K562 (cell line): Measurements from ENCODE around the gene NDST1. TPM values are rescaled to one million over a fixed set of nuclear protein-coding genes. Genes with fewer than 3 reads are reported as not detected.
A peak's percentile ranks its signal among the peaks of the same experiment; 100 is the strongest.

Experiments used
- ATAC-seq: fragments of 200-7000 bp; cut with Tn5 transposase; 3 replicates; pipeline ENCODE4 v1.9.1; 2020; ENCODE audit warnings: moderate library complexity
- BruUV-seq: library from RNA; stranded (reverse); fragments of 400-500 nt; replicated peaks from 2 replicates; lab custom pipeline; 2021; lab: Mats Ljungman, UMichigan
- CTCF ChIA-PET: fragments of 300-600 bp; formaldehyde crosslinking; extraction: SDS; loops from one replicate; lab custom pipeline; 2021; ENCODE audit warnings: low intra/inter-chr PET ratio; lab: Yijun Ruan, JAX
- POLR2A ChIA-PET: fragments of 300-600, 350-650 bp; sonication (Branson Sonifier 250); formaldehyde crosslinking; extraction: SDS; loops from one replicate; lab custom pipeline; 2021; ENCODE audit warnings: antibody characterized with exemption, inconsistent platforms; lab: Yijun Ruan, JAX
- DNase-seq, 4 experiments: peaks; one replicate each; pipeline versions ENCODE4 v3.0.0 to v3.0.0-alpha.2; 2011 to 2018; ENCODE audit warnings: low spot score in 3 of 4, mixed read lengths in 3 of 4; ENCODE audit errors: extremely low read depth in 1 of 4
- FAIRE-seq: peaks from 2 replicates; lab custom pipeline; 2011; peaks lifted over from hg19 to GRCh38; lab: Jason Lieb, UNC
- H2AFZ ChIP-seq: 2 replicates; pipeline ENCODE4 v1.6.0; 2011; ENCODE audit warnings: low read depth, low read length, control low read depth, inconsistent platforms
- H3K27ac ChIP-seq: fragments of 200-600 bp; 3 replicates; pipeline ENCODE4 v1.8.0; 2011; ENCODE audit warnings: low read depth, mild to moderate bottlenecking, control low read depth, inconsistent platforms, low read length, moderate library complexity, mixed read lengths; ENCODE audit errors: extremely low read depth
- H3K27me3 ChIP-seq, 2 experiments: fragments of 300-600 bp in 1 of 2; 2 replicates in 1 of 2; 3 replicates in 1 of 2; pipeline versions ENCODE4 v1.6.0 to v1.8.0; 2011; ENCODE audit warnings: inconsistent platforms in 2 of 2, low read length in 2 of 2, mild to moderate bottlenecking in 1 of 2, mixed read lengths in 1 of 2, moderate library complexity in 1 of 2; ENCODE audit not compliant: control insufficient read depth in 2 of 2, insufficient read depth in 2 of 2
- H3K36me3 ChIP-seq: fragments of 300-600 bp; 3 replicates; pipeline ENCODE4 v1.8.0; 2011; ENCODE audit warnings: mild to moderate bottlenecking, low read length, inconsistent platforms; ENCODE audit not compliant: control insufficient read depth, insufficient read depth
- H3K4me1 ChIP-seq, 2 experiments: fragments of 200-600 bp in 1 of 2; replicated peaks in 1 of 2; 2 replicates in 1 of 2; 3 replicates in 1 of 2; pipeline versions ENCODE4 v1.5.1 to v1.8.0; 2011; ENCODE audit warnings: inconsistent platforms in 2 of 2, low read length in 2 of 2, mild to moderate bottlenecking in 1 of 2, mixed read lengths in 1 of 2, moderate library complexity in 1 of 2; ENCODE audit not compliant: control insufficient read depth in 2 of 2, insufficient read depth in 2 of 2
- H3K4me2 ChIP-seq: 2 replicates; pipeline ENCODE4 v1.6.1; 2011; ENCODE audit warnings: low read length, control low read depth, inconsistent platforms, mixed read lengths; ENCODE audit not compliant: insufficient read depth
- H3K4me3 ChIP-seq: fragments of 200-600 bp; sonication (generic), shearing (Covaris generic); 2 replicates; pipeline ENCODE4 v1.5.1; 2016; ENCODE audit warnings: control low read depth, inconsistent platforms
- H3K79me2 ChIP-seq: fragments of 200-600 bp; 3 replicates; pipeline ENCODE4 v1.8.0; 2011; ENCODE audit warnings: low read length, inconsistent platforms; ENCODE audit not compliant: control insufficient read depth, insufficient read depth
- H3K9ac ChIP-seq, 2 experiments: 2 replicates each; pipeline versions ENCODE4 v1.6.0 to v1.6.1; 2011; ENCODE audit warnings: low read depth in 2 of 2, low read length in 2 of 2, control low read depth in 1 of 2, inconsistent platforms in 1 of 2, mild to moderate bottlenecking in 1 of 2, mixed read lengths in 1 of 2; ENCODE audit not compliant: insufficient read depth in 1 of 2
- H3K9me1 ChIP-seq: one replicate; pipeline ENCODE4 v1.6.0; 2011; ENCODE audit warnings: inconsistent platforms, mild to moderate bottlenecking, low read length, moderate library complexity; ENCODE audit not compliant: control insufficient read depth, insufficient read depth
- H3K9me3 ChIP-seq: replicated peaks from 2 replicates; pipeline ENCODE4 v1.5.1; 2011; ENCODE audit warnings: low read depth, low read length, inconsistent platforms; ENCODE audit not compliant: control insufficient read depth, insufficient read depth
- H4K20me1 ChIP-seq: replicated peaks from 2 replicates; pipeline ENCODE4 v1.6.1; 2011; ENCODE audit warnings: low read length, inconsistent platforms, mixed read lengths; ENCODE audit not compliant: control insufficient read depth, insufficient read depth
- C11orf30 ChIP-seq: fragments of 450-650 bp; IDR thresholded peaks from 2 replicates; pipeline ENCODE4 v1.6.1; 2016; ENCODE audit warnings: low read depth, mild to moderate bottlenecking
- ETS1 ChIP-seq: conservative IDR thresholded peaks from 2 replicates; pipeline ENCODE4 v1.6.1; 2011; ENCODE audit warnings: low read depth, mild to moderate bottlenecking, low read length; ENCODE audit not compliant: control insufficient read depth
- FOXK1 ChIP-seq: sonication (generic); formaldehyde crosslinking; IDR thresholded peaks from 2 replicates; pipeline ENCODE4 v1.8.0; 2022; ENCODE audit warnings: missing genetic modification reagents, mild to moderate bottlenecking, borderline replicate concordance
- HMG20B ChIP-seq: fragments of 250-450 bp; sonication (Bioruptor Pico); IDR thresholded peaks from 2 replicates; pipeline ENCODE4 v1.5.0; 2021; ENCODE audit warnings: mild to moderate bottlenecking
- MAFF ChIP-seq: IDR thresholded peaks from 2 replicates; pipeline ENCODE4 v1.6.1; 2012; ENCODE audit warnings: low read length, improper control_type of control experiment
- MAFG ChIP-seq: fragments of 450-650 bp; conservative IDR thresholded peaks from 2 replicates; pipeline ENCODE4 v1.6.1; 2016; ENCODE audit warnings: missing genetic modification characterization, missing compliant biosample characterization
- MAFK ChIP-seq: IDR thresholded peaks from 2 replicates; pipeline ENCODE4 v1.6.1; 2011; ENCODE audit warnings: low read length, improper control_type of control experiment
- NFE2 ChIP-seq: IDR thresholded peaks from 2 replicates; pipeline ENCODE4 v1.6.1; 2014; ENCODE audit warnings: antibody characterized with exemption, low read depth
- NR0B1 ChIP-seq: fragments of 450-650 bp; IDR thresholded peaks from one replicate; pipeline ENCODE4 v1.6.1; 2018; ENCODE audit warnings: mild to moderate bottlenecking, moderate library complexity; ENCODE audit not compliant: partially characterized antibody
- TAF9B ChIP-seq: fragments of 450-650 bp; IDR thresholded peaks from 2 replicates; pipeline ENCODE4 v1.6.1; 2018; ENCODE audit warnings: mild to moderate bottlenecking; ENCODE audit not compliant: partially characterized antibody
- ZNF316 ChIP-seq: fragments of 450-650 bp; IDR thresholded peaks from 2 replicates; pipeline ENCODE4 v1.6.1; 2016
- WGBS: fragments of 100-300 bp; shearing (Covaris generic); methylation state at CpG from one replicate; pipeline ENCODE4 v1.1.6; 2016; ENCODE audit warnings: low coverage, mixed read lengths; ENCODE audit not compliant: insufficient coverage; ENCODE audit errors: missing lambda C conversion rate; 5-methylcytosine and 5-hydroxymethylcytosine counted together
- in situ Hi-C: fragments of 300-500 bp; cut with MboI; formaldehyde crosslinking; loops from 4 replicates; pipeline ENCODE4 v1.15.0; 2018; ENCODE audit warnings: inconsistent platforms, mixed read lengths
- intact Hi-C: fragments of 100-400 bp; cut with micrococcal nuclease; formaldehyde crosslinking; loops from 2 replicates; pipeline ENCODE4 v1.14.2; 2022
- polyA plus RNA-seq, 8 experiments: library from polyadenylated mRNA; depleted of rRNA in 4 of 8; stranded (reverse) in 5 of 8; unstranded in 3 of 8; fragments of >200 nt; fragmentation: Nextera tagmentation in 2 of 8; fragmentation: Illumina TruSeq in 1 of 8; extraction: Ambion mirVana in 2 of 8; extraction: Trizol in 1 of 8; gene quantifications; 2 replicates each; pipeline versions ENCODE4 v1.2.1 to v1.2.3, GENCODE V29; 2011 to 2014; ENCODE audit warnings: inconsistent platforms in 1 of 8, missing spikeins in 1 of 8
- total RNA-seq, 7 experiments: library from RNA; depleted of rRNA in 6 of 7; stranded (reverse); fragments of >200 nt in 6 of 7; fragmentation: Illumina TruSeq in 2 of 7; extraction: Trizol in 2 of 7; gene quantifications; 2 replicates each; pipeline versions ENCODE4 v1.2.1 to v1.2.3, GENCODE V29; 2011 to 2021; ENCODE audit warnings: low replicate concordance in 1 of 7

Gene NDST1
- total and polyA plus RNA-seq, 9 of the 15 experiments (the other 6 are each of a cell fraction or from before 2014, with no cell fraction given): 0.38 to 47.9 (median 9.9) TPM

GRCh38 chr5:150556859-150557508 lies 49.1 kb downstream of the NDST1 start:
- peak overlapping the region in 1 of 2 experiments; percentile 46; a peak in 1 of 4 replicates for H3K9ac ChIP-seq
- no peaks in the 10 kb centered on the region for H3K9me3 ChIP-seq
- TF ChIP-seq NR0B1 (no peak), ETS1 (no peak), MAFF (peak; percentile 42), NFE2 (no peak), C11orf30 (peak; percentile 57), TAF9B (no peak), MAFK (peak; percentile 36; the same call in 1 of the 2 replicates), ZNF316 (peak; percentile 72), FOXK1 (CRISPR knock-in tag) (no peak), HMG20B (CRISPR knock-in tag) (no peak), MAFG (peak; percentile 49; the same call in 1 of the 2 replicates)
- WGBS: 77% methylated on average over 7 of the region's 7 CpGs
- BruUV-seq: TSS peak; percentile 31
- H3K4me2 ChIP-seq: no peak overlapping the region
- ChIA-PET POLR2A (interaction anchor here (0.6 to 0.7 kb wide), 4 partner anchors 108 to 425 kb away, joined by 3 read pairs; no protein-coding TSS in a partner anchor), CTCF (interaction anchor here (0.7 kb wide), 1 partner anchor 12 kb away, joined by 3 read pairs; no protein-coding TSS in a partner anchor)
- intact Hi-C loops: no loop called here
- no peak overlapping the region for H3K4me3 ChIP-seq
- H4K20me1 ChIP-seq: no peaks in the 10 kb centered on the region; the same call in 1 of the 2 replicates
- FAIRE-seq (no peak), ATAC-seq (no peak), DNase-seq (no peak)
- H3K27me3 ChIP-seq: no peaks in the 10 kb centered on the region
- H3K4me1 ChIP-seq: peaks cover 0 to 4% of the 10 kb centered on the region in 2 experiments; a peak in 1 of 5 replicates
- H3K79me2 ChIP-seq: no peaks in the 10 kb centered on the region
- peaks cover 21% of the 10 kb centered on the region; the same call in 1 of the 3 replicates for H3K36me3 ChIP-seq
- H2AFZ ChIP-seq: no peak overlapping the region
- in situ Hi-C loops: no loop called here
- H3K27ac ChIP-seq: no peak overlapping the region
- no peaks in the 10 kb centered on the region for H3K9me1 ChIP-seq
